GM12865 (cell line): ENCODE data around the gene FANCG.

Source experiments
- DNase-seq: peaks from one replicate; pipeline ENCODE4 v3.0.0; 2010; ENCODE audit warnings: low read depth
- H3K4me3 ChIP-seq: 2 replicates; pipeline ENCODE4 v1.5.1; 2011; ENCODE audit warnings: mild to moderate bottlenecking, low read depth, low read length, control low read depth
- CTCF ChIP-seq: IDR thresholded peaks from 2 replicates; pipeline ENCODE4 v1.5.1; 2011; ENCODE audit warnings: low read length, control low read depth, low read depth, inconsistent platforms; ENCODE audit not compliant: insufficient read depth; ENCODE audit errors: missing control alignments

FANCG gene

GRCh38 chr9:35079426-35080341, at the start of gene FANCG:
Gene FANCG, minus strand, starts transcription at chr9:35079942. Its CDS starts 418 bp downstream, at chr9:35079524.
- DNase-seq, result peak; percentile 95
- H3K4me3 ChIP-seq, result peak within 1 kb of the TSS; percentile 73
- TF ChIP-seq CTCF, result no peak

- H3K4me3 ChIP-seq, result peak overlapping the region; percentile 79; the same call in 1 of the 2 replicates
- TF ChIP-seq CTCF, result peak; percentile 94
- DNase-seq, result peak; percentile 95
Measured at GRCh38 chr9:35116898-35117551, 37.3 kb upstream of the FANCG start.

GRCh38 chr9:35116539-35116897, 36.8 kb upstream of the FANCG start:
- no peak for DNase-seq
- TF ChIP-seq CTCF, result no peak
- peak overlapping the region; percentile 79 for H3K4me3 ChIP-seq

- DNase-seq, result peak; percentile 98
- H3K4me3 ChIP-seq, result peak within 1 kb of the TSS; percentile 79
- TF ChIP-seq CTCF, result no peak
Measured at GRCh38 chr9:35115680-35116538, 36.2 kb upstream of the FANCG start, which contains the start of gene ATOSB. Gene ATOSB, minus strand, starts transcription at chr9:35115862. Its CDS starts 7,588 bp downstream, at chr9:35108274.

GRCh38 chr9:35114840-35115628, 35.3 kb upstream of the FANCG start:
- peak; percentile 66 for DNase-seq
- TF ChIP-seq CTCF, result no peak
- H3K4me3 ChIP-seq, result peak overlapping the region; percentile 79
